NB4 (cell line): Measurements from ENCODE around the gene SLC7A8.

Experiments
- DNase-seq: peaks from one replicate; pipeline ENCODE4 v3.0.0; 2010; ENCODE audit warnings: low read depth
- H3K4me3 ChIP-seq: one replicate; pipeline ENCODE4 v1.5.1; 2011; ENCODE audit warnings: mild to moderate bottlenecking, low read depth, low read length, moderate library complexity
- CTCF ChIP-seq: IDR thresholded peaks from one replicate; pipeline ENCODE4 v1.5.1; 2012; ENCODE audit warnings: low read depth, low read length
- MAX ChIP-seq: IDR thresholded peaks from 2 replicates; pipeline ENCODE4 v1.6.1; 2011; ENCODE audit warnings: low read depth, low read length
- MYC ChIP-seq: IDR thresholded peaks from 2 replicates; pipeline ENCODE4 v1.6.1; 2011; ENCODE audit warnings: low read depth, low read length
- POLR2A ChIP-seq: IDR thresholded peaks from 2 replicates; pipeline ENCODE4 v1.6.1; 2011; ENCODE audit warnings: mild to moderate bottlenecking; ENCODE audit not compliant: insufficient read length; ENCODE audit errors: extremely low read depth

The SLC7A8 gene

GRCh38 chr14:23077962-23078361 is 105.5 kb downstream of the SLC7A8 start:
- DNase-seq, result no peak
- no peak overlapping the region for H3K4me3 ChIP-seq
- TF ChIP-seq MYC (no peak), POLR2A (no peak), MAX (no peak), CTCF (no peak)

- no peak overlapping the region for H3K4me3 ChIP-seq
- TF ChIP-seq CTCF (peak; percentile 62), POLR2A (no peak), MYC (no peak), MAX (no peak)
- DNase-seq, result peak; percentile 51
These were observed 106.6 kb downstream of the SLC7A8 start for GRCh38 chr14:23076785-23077408.
